Aorta (tissue), 5 donors: ENCODE results near the gene GGA1. TPM values are rescaled to one million over a fixed set of nuclear protein-coding genes. Genes with fewer than 3 reads are reported as not detected.
A peak's percentile ranks its signal among the peaks of the same experiment; 100 is the strongest.

Experiments used
- ATAC-seq: fragments of 200-7000 bp; cut with Tn5 transposase; one replicate; pipeline ENCODE4 v1.9.1; 2022; ENCODE audit warnings: moderate library complexity; ENCODE audit not compliant: low FRiP score
- DNase-seq, 2 donors: peaks; one replicate each; pipeline ENCODE4 v3.0.0-alpha.2; 2020
- H3K27ac ChIP-seq, 2 donors: one replicate each; pipeline ENCODE4 v1.5.1; 2013; ENCODE audit warnings: low read length in 2 of 2, mild to moderate bottlenecking in 2 of 2, moderate library complexity in 2 of 2, control low read depth in 1 of 2, inconsistent platforms in 1 of 2, low read depth in 1 of 2
- H3K27me3 ChIP-seq, 2 donors: one replicate each; pipeline ENCODE4 v1.6.1; 2013; ENCODE audit warnings: control low read depth in 1 of 2, low read length in 1 of 2, mild to moderate bottlenecking in 1 of 2, moderate library complexity in 1 of 2; ENCODE audit not compliant: insufficient read depth in 2 of 2, control insufficient read depth in 1 of 2
- H3K36me3 ChIP-seq, 2 donors: one replicate each; pipeline ENCODE4 v1.6.1; 2013; ENCODE audit warnings: control low read depth in 1 of 2, low read length in 1 of 2, mild to moderate bottlenecking in 1 of 2; ENCODE audit not compliant: insufficient read depth in 2 of 2, control insufficient read depth in 1 of 2
- H3K4me1 ChIP-seq, 2 donors: one replicate each; pipeline ENCODE4 v1.6.1; 2013; ENCODE audit warnings: low read length in 2 of 2, control low read depth in 1 of 2, mild to moderate bottlenecking in 1 of 2, moderate library complexity in 1 of 2; ENCODE audit not compliant: insufficient read depth in 2 of 2, control insufficient read depth in 1 of 2
- H3K4me3 ChIP-seq, 2 donors: one replicate each; pipeline ENCODE4 v1.5.1; 2013; ENCODE audit warnings: low read length in 2 of 2, control low read depth in 1 of 2, mild to moderate bottlenecking in 1 of 2
- H3K9me3 ChIP-seq: one replicate; pipeline ENCODE4 v1.6.1; 2013; ENCODE audit warnings: mild to moderate bottlenecking, low read length; ENCODE audit not compliant: control insufficient read depth
- WGBS, 2 donors: extraction: QIAGEN DNeasy Blood & Tissue Kit; methylation state at CpG; one replicate each; pipeline ENCODE4 v1.1.7; 2013; 5-methylcytosine and 5-hydroxymethylcytosine counted together
- intact Hi-C, 2 donors: fragments of 100-400 bp; cut with DNase I; formaldehyde crosslinking; loops; one replicate each; pipeline versions ENCODE4 v1.14.2 to v1.15.0; 2022
- polyA plus RNA-seq, 2 donors: library from polyadenylated mRNA; stranded (reverse); fragments of 200-250 nt; gene quantifications; one replicate each; pipeline ENCODE4 v1.2.3, GENCODE V29; 2013
- total RNA-seq, 2 donors: library from RNA; stranded (reverse); fragmentation: NEBNext Ultra II Directional; extraction: Animal tissue kit (Norgen Biotek cat#: 25700); gene quantifications; one replicate each; pipeline ENCODE4 v1.2.1, GENCODE V29; 2021
- donor health status: healthy with polysubstance abuse.
- donor health status: Bipolar disorder and iron deficiency.
- donor health status: DM: no; HTN: no; CAD: no.
- donor health status: DM: no; HTN: no; CAD: no.
- donor health status: DM: yes; HTN: yes; CAD: no.

GGA1 gene
- total and polyA plus RNA-seq, 4 donors, result 14.4 to 68.7 (median 49.2) TPM

DNA sequence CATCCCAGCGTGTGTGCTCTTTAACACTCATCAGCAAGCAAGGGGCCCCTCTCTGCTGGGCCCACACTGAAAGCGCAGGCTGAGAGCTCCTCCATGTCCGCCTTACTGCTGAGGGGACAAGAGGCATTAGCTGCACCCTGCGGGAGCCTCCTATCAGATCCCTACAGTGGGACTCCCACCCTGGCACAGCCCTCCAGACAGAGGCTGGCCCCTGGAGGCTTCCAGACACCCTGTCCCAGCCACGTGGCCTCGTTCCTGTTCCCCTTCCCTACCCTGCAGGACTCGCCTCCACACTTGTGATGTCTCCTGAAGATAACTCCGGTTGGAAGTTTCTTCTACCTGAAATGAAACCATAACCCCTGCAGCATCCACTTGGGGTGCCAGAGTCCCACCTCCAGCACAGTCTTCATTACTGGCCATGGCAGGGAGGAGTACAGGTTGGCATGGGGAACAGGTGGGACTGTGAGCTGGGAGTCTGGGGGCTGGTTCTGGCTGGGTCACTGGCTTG, 25.8 kb downstream of the GGA1 start:
- Histone ChIP-seq H3K9me3 (no peaks in the 10 kb centered on the region), H3K4me3 (no peak overlapping the region), H3K4me1 (no peaks in the 10 kb centered on the region), H3K36me3 (no peaks in the 10 kb centered on the region), H3K27me3 (no peaks in the 10 kb centered on the region), H3K27ac (peak overlapping the region in 1 of 2 donors; percentile 39)
- DNase-seq, result no peak
- 25 to 27% methylated on average over 8 of the region's 8 CpGs for WGBS, 2 donors
- intact Hi-C loops, result no loop called here
- no peak for ATAC-seq

DNA sequence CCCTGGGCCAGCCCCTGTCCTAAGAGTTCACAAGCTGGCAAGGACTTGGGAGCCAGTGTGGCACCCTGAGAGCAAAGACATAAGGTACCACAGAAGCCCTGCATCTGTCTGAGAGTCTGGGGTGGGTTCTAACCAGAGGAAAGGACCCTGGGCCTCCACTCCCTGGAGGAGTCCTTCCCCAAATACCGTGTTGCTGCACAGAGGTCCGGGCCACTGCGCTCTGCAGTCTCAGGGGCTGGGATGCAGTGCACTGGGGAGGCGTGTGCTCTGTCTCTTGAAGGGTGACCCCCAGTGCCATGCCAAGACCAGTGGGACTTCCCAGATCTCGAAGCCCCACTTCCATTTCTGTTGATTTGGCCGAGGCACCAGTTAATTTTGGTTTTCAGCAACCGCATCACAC, 26.5 kb downstream of the GGA1 start:
- Histone ChIP-seq H3K36me3 (no peaks in the 10 kb centered on the region), H3K9me3 (no peaks in the 10 kb centered on the region), H3K4me1 (no peaks in the 10 kb centered on the region), H3K4me3 (no peak overlapping the region), H3K27ac (no peak overlapping the region), H3K27me3 (no peaks in the 10 kb centered on the region)
- intact Hi-C loops, result no loop called here
- DNase-seq (no peak), ATAC-seq (no peak)
- WGBS, 2 donors, result 91 to 96% methylated on average over 7 of the region's 7 CpGs

- ATAC-seq (no peak), DNase-seq (no peak)
- no peaks in the 10 kb centered on the region for H3K36me3 ChIP-seq
- H3K4me1 ChIP-seq, result no peaks in the 10 kb centered on the region
- no peaks in the 10 kb centered on the region for H3K9me3 ChIP-seq
- intact Hi-C loops, result no loop called here
- no peaks in the 10 kb centered on the region for H3K27me3 ChIP-seq
- no peak overlapping the region for H3K27ac ChIP-seq
- 73 to 78% methylated on average over 6 of the region's 6 CpGs for WGBS, 2 donors
- no peak overlapping the region for H3K4me3 ChIP-seq
These were observed 27.7 kb downstream of the GGA1 start for GRCh38 chr22:37636186-37636948.

DNA sequence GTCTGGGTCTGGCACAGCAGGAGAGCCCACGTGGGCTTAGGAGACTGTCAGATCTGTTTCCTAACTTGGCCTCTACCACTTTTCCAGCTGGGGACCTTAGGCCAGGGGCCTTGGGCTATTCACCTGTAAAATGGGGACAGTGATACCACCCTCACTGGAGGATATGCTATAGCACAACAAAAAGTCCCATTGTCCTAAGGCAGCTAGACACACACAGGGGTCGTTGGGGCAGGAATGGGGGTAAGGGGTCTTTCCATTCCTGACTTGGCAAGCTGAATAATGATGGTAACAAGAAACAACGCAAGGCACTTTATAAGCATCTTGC, 28.3 kb downstream of the GGA1 start:
- no peaks in the 10 kb centered on the region for H3K4me1 ChIP-seq
- WGBS, 2 donors, result 69 to 72% methylated on average over 3 of the region's 3 CpGs
- DNase-seq (no peak), ATAC-seq (no peak)
- intact Hi-C loops, result no loop called here
- H3K9me3 ChIP-seq, result no peaks in the 10 kb centered on the region
- no peak overlapping the region for H3K4me3 ChIP-seq
- H3K27ac ChIP-seq, result no peak overlapping the region
- H3K36me3 ChIP-seq, result no peaks in the 10 kb centered on the region
- no peaks in the 10 kb centered on the region for H3K27me3 ChIP-seq

- no peak for ATAC-seq
- Histone ChIP-seq H3K4me3 (no peak overlapping the region), H3K9me3 (no peaks in the 10 kb centered on the region), H3K27ac (no peak overlapping the region), H3K4me1 (no peaks in the 10 kb centered on the region), H3K27me3 (no peaks in the 10 kb centered on the region), H3K36me3 (no peaks in the 10 kb centered on the region)
- intact Hi-C loops, result no loop called here
- no peak for DNase-seq
- WGBS, 2 donors, result 83 to 84% methylated on average over 11 of the region's 11 CpGs
These were observed 29.9 kb downstream of the GGA1 start for GRCh38 chr22:37638391-37639069.

- H3K27ac ChIP-seq, result no peak within 1 kb of the TSS
- no peak within 1 kb of the TSS for H3K4me3 ChIP-seq
- H3K27me3 ChIP-seq, result no peaks in the 10 kb centered on the region
- H3K36me3 ChIP-seq, result no peaks in the 10 kb centered on the region
- no peaks in the 10 kb centered on the region for H3K9me3 ChIP-seq
- 12 to 16% methylated on average over 37 to 57 of the region's 57 CpGs for WGBS, 2 donors
- intact Hi-C loops, result no loop called here
- DNase-seq (no peak), ATAC-seq (no peak)
- no peaks in the 10 kb centered on the region for H3K4me1 ChIP-seq
These were observed 30.6 kb downstream of the GGA1 start, which contains the start of gene SH3BP1 for GRCh38 chr22:37639070-37639760. Gene SH3BP1, plus strand, starts transcription at chr22:37639669. Its CDS starts 119 bp downstream, at chr22:37639788.

GRCh38 chr22:37639771-37640590, 31.3 kb downstream of the GGA1 start:
- H3K9me3 ChIP-seq, result no peaks in the 10 kb centered on the region
- H3K36me3 ChIP-seq, result no peaks in the 10 kb centered on the region
- H3K4me1 ChIP-seq, result no peaks in the 10 kb centered on the region
- no peaks in the 10 kb centered on the region for H3K27me3 ChIP-seq
- no peak overlapping the region for H3K27ac ChIP-seq
- no peak overlapping the region for H3K4me3 ChIP-seq
- no peak for DNase-seq
- no peak for ATAC-seq
- intact Hi-C loops, result loop anchor here in 1 of 2 donors (2.0 kb wide), 1 partner anchor 145 kb away; no protein-coding TSS in a partner anchor
- WGBS, 2 donors, result 13 to 15% methylated on average over 24 to 27 of the region's 27 CpGs
